Ovary (tissue), 3 donors: ENCODE results near the gene ZSWIM5.

Source experiments
- POLR2A ChIP-seq: fragments of 450-650 bp; IDR thresholded peaks from one replicate; pipeline ENCODE4 v1.6.1; 2017; ENCODE audit warnings: antibody characterized with exemption, mild to moderate bottlenecking, moderate library complexity
- TF ChIP-seq, protein P1 (sequence below), 3 donors: fragments of 450-650 bp in 2 of 3; fragments of 200-600 bp in 1 of 3; IDR thresholded peaks; one replicate each; pipeline versions ENCODE4 v1.5.1 to v1.8.0; 2016 to 2022; ENCODE audit warnings: antibody characterized with exemption in 3 of 3, mild to moderate bottlenecking in 1 of 3
- donor health status: DM: no; HTN: no; CAD: no.

DNA sequence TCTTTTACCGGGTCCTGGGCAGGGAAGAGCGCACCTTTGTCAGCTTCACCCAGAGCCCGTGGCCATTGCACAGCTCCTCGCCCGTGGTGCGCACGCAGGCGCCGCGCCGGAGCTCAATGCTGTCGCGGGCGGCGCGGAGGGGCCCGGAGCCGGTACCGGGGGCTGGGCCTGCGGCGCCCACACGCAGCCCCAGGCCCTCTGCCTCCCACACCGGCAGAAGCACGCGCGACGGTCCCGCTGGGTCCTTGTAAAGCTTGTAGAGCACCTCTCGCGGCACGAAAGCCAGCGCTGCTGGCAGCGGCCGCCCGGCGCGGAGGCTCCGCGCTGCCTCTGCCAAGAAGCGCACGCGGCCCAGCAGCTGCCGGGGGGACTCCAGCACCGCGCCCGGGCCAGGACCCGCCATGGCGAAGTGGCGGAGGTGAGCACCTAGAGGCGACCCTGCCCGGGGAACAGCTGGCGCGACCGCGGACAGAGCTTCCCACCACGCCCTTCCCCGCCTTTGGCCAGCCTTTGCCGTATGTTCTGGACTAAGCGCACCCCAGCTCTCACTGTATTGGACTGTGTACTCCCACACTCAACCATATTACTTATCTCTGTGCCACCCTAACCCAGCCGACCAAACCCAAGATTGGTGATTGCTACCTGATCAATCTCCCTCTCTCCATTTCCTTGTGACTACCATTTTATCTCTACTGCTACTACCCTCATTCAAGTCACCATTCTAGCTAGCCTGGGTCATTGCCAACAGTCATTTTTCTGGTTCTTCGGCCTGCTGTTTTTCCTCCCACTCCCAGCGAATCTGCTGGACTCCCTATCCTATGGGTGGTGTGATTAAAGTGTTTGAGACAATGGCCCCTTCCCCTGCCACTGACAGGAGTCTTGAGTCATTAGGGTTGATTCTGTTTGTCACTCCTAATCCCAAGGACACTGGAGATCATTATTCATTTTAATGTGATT, 195.3 kb downstream of the ZSWIM5 start, which contains the start of gene HECTD3:
- TF ChIP-seq, protein P1, sequence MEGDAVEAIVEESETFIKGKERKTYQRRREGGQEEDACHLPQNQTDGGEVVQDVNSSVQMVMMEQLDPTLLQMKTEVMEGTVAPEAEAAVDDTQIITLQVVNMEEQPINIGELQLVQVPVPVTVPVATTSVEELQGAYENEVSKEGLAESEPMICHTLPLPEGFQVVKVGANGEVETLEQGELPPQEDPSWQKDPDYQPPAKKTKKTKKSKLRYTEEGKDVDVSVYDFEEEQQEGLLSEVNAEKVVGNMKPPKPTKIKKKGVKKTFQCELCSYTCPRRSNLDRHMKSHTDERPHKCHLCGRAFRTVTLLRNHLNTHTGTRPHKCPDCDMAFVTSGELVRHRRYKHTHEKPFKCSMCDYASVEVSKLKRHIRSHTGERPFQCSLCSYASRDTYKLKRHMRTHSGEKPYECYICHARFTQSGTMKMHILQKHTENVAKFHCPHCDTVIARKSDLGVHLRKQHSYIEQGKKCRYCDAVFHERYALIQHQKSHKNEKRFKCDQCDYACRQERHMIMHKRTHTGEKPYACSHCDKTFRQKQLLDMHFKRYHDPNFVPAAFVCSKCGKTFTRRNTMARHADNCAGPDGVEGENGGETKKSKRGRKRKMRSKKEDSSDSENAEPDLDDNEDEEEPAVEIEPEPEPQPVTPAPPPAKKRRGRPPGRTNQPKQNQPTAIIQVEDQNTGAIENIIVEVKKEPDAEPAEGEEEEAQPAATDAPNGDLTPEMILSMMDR (IDR thresholded peaks at IDR 0.05): no peak
- TF ChIP-seq POLR2A: no peak
